HG02840 (cell line): ENCODE measurements around the gene SS18.
A peak's percentile ranks its signal among the peaks of the same experiment; 100 is the strongest.
"Not testable (repeated sequence)": the region's sequence is repeated elsewhere in the genome, so short reads cannot be mapped to it uniquely, and the experiment has no call there.

Source experiments
- ATAC-seq: cut with Tn5 transposase; IDR thresholded peaks from one replicate; pipeline ENCODE4 v1.9.1; 2021; ENCODE audit warnings: mild to moderate bottlenecking, moderate library complexity, moderate number of reproducible peaks; ENCODE audit not compliant: unreplicated experiment, low FRiP score

Gene SS18

DNA sequence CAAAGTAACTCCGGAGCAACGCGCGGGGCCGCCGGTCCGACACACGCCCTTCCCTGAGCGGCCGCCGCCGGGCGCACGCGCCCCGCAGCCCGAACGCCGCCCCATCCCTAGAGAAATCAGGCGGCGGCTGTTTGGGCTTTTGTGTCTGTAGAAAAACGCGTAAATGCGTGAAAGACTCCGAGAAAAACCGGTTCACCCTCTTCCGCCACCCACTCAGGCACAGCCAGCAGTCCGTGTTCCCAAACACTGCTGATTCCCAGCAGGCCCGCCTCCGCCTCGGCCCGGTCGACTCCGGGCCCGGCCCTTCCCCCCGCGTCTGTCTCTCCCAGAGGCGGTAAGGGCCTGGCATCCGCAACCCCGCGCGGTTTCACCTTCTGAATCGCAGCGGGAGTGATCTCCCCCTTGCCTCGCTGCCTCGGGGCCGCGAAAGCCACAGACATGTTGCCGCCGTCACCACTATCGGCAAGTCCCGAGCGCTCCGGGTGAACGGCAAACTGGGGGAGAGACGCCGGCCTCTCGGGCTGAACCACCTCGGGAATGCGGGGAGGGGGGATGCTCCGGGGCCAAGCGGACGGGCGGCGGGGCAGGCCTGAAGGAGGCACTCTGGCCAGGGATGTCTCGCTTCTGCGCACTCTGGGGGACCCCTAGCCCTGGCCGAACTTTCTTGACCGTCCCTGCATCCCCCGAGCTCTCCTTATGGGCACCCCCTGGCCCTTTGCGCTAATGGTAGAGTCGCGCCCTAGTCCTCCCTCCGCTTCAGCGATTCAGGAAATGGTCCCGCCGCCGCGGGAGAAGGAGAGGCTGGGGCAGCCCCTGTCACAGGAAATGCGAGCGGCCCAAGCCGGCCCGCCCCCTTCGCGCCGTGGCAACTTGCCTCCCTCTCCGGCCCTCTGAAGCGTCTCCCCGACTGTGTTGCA is at the start of gene SS18:
Gene SS18 (minus strand): TSS at position 484 of the 917 bp plus-strand sequence. CDS start 44 bp downstream, at position 440.
- peak; percentile 79 for ATAC-seq

- no peak for ATAC-seq
Measured at GRCh38 chr18:26135548-26135947, 45.1 kb upstream of the SS18 start.

DNA sequence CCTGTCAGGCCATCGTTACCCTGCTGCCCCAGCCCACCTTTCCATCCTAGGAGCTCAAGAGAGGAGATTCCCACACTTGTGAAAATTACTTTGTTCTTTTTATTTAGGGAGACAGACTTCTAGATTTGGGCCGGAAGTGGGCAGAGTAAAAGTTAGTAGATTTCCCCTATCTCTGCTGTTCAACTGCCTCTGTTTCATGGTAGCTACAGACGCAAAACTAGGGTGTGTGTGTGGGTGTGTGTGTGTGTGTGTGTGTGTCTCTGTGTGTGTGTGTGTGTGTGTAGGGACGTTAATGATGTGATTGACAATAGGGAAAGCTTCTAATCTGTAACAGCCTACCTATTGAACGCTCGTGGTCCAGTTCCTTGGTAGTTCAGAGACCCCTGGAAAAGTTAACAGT is 43.7 kb upstream of the SS18 start:
- ATAC-seq: no peak

DNA sequence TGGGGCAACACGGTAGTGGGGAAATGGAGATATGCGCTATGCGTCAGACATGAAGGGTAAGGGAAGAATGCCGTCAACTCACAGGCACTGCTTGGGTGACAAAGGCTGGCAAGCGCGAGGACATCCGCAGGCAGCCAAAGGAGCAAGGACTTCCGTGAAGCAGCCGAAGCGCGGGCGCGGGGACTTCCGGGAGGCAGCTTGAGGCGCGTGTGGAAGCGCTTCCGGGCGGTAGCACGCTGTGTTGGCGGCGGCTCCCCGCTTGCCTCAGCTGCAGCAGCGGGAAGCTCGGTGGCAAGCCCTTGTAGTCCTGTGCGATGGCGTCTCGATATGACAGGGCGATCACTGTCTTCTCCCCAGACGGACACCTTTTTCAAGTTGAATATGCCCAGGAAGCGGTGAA is 43.2 kb upstream of the SS18 start, which contains the start of gene PSMA8:
Gene PSMA8 (plus strand): TSS at position 218 of the 400 bp plus-strand sequence. CDS start 97 bp downstream, at position 315.
- ATAC-seq: no peak

GRCh38 chr18:26128192-26128591 is 37.8 kb upstream of the SS18 start:
- ATAC-seq: not testable (repeated sequence)

- ATAC-seq: no peak
Measured at GRCh38 chr18:26127786-26128185, 37.4 kb upstream of the SS18 start.

DNA sequence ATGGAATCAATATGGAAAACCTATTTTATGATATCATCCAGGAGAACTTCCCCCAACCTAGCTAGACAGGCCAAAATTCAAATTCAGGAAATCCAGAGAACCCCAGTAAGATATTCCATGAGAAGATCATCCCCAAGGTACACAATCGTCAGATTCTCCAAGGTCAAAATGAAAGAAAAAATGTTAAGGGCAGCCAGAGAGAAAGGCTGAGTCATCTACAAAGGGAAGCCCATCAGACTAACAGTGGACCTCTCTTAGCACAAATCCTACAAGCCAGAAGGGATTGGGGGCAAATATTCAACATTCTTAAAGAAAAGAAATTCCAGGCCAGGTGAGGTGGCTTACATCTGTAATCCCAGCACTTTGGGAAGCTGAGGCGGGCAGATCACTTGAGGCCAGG is 31.6 kb upstream of the SS18 start:
- ATAC-seq: not testable (repeated sequence)

DNA sequence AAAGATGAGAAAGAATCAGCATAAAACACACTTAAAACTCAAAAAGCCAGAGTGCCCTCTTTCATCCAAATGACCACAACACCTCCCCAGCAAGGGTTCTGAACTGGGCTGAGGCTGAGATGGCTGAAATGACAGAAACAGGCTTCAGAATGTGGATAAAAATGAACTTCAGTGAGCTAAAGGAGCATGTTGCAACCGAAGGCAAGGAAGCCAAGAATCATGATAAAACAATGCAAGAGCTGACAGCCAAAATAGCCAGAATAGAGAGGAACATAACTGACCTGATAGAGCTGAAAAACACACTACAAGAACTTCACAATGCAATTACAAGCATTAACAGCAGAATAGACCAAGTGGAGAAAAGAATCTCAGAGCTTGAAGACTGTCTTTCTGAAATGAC is 31.1 kb upstream of the SS18 start:
- ATAC-seq: no peak

DNA sequence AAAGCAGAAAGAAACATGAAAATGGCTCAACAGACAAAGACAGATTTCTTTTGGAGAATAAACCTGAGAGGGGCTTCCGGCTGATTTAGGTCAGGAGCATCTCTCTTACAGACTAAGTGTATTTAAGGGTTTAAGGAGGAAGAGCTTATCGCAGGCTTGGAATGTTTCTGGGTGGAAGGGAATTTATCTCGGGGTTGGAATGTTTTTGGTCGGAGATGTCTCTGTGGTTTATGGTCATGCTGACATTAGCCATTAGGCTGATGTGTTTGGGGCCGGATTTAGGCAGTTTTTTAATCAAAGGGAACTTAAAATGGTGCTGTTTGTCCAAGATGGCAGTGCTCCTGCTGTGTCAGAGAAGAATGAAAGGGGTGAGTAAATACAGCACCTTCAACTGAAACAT is 28.8 kb upstream of the SS18 start:
- no peak for ATAC-seq

GRCh38 chr18:26104035-26104434 is 13.6 kb upstream of the SS18 start:
- ATAC-seq: no peak

GRCh38 chr18:26103579-26103978 is 13.2 kb upstream of the SS18 start:
- ATAC-seq: no peak

DNA sequence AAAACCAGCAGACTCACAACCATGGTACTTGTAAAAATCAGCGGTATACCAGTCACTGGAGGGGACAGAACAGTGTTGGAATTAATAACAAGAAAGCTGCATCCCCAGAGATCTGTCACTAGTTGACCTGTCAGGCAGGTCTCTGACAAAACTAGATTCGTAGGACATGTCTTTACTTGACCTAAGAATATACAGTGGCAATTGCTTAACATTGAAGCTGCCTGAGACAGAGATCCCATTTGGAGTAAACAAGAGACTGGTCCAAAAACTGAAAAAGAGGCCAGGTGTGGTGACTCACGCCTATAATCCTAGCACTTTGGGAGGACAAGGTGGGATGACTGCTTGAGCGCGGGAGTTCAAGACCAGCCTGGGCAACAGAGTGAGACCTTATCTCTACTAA is 7.2 kb upstream of the SS18 start:
- ATAC-seq: no peak

GRCh38 chr18:26096852-26097251 is 6.4 kb upstream of the SS18 start:
- no peak for ATAC-seq

GRCh38 chr18:26091047-26091630 is 726 bp upstream of the SS18 start:
- ATAC-seq: peak; percentile 45

- no peak for ATAC-seq
Measured at GRCh38 chr18:26089293-26090129, 902 bp downstream of the SS18 start.

GRCh38 chr18:26088487-26088886 is 1.9 kb downstream of the SS18 start:
- no peak for ATAC-seq

GRCh38 chr18:26086959-26087358 is 3.5 kb downstream of the SS18 start:
- ATAC-seq: no peak

DNA sequence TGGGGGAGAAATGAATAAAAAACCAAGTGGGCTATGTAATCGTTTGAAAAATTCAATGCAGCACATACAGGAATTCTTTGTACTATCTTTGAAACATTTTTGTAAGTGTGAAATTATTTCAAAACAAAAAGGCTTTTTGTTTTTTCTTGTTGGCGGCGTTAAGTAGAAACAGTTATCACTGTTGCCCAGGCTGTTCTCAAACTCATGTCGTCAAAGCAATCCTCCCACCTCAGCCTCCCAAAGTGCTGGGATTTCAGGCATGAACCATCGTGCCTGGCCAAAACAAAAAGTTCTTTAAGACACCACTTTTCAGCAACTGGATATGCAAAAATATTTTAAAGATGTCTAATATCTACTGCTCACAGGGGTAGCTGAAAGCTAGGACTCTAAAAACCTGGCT is 5.4 kb downstream of the SS18 start:
- ATAC-seq: no peak

DNA sequence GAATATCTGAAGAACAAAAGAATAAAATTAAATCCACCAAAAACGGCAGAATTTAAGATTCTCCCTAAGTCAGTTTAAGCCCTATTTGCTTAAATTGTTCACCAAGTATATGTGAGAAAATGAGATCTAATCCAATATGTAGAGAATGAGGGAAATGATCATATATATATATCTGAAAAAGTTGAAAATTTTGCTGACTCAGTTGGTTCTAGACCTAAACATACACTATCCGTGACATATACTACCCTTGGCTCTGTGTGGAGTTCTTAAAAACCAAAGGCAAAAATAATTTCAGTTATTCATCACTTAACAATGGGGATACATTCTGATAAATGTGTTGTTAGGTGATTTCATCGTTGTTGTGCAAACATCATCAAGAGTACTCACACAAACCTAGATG is 7.3 kb downstream of the SS18 start:
- ATAC-seq: no peak

DNA sequence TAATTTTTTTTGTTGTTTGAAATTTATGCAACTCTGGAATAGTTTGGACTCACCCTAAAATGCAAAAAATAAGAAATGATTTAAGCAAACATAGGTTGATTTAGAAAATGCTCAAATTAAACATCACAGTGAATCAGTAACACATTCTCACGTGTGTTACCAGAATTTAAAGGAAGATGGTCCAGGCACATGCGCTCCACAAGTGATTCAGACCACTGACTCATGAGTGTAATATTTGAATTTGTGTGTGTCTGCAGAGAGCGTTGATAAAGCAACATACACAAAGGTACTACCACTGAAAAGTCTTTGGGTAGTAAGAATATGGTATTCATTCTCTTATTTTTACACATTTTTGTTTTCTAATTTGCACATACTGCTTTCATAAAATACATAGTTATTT is 7.9 kb downstream of the SS18 start:
- no peak for ATAC-seq

DNA sequence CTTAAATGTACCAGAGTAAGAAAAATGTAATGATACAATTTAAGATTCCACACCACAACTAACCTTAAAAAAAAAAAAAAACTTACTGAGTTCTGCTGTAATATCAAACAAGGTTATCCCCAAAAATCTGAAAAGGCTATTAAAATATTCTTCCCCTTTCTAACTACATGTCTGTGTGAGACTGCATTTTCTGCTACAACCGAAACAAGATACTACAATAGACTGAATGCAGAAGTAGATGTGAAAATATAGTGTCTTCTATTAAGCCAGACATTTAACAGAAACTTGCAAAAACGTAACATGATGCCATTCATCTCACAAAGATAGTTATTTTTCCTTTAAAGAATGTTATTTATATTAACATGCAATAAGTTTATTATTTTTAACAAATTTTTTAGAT is 16.2 kb downstream of the SS18 start:
- ATAC-seq: no peak
